PC-9 (cell line): Measurements from ENCODE around the gene CTIF. TPM values are rescaled to one million over a fixed set of nuclear protein-coding genes. Genes with fewer than 3 reads are reported as not detected.
A peak's percentile ranks its signal among the peaks of the same experiment; 100 is the strongest.

Experiments
- BruUV-seq: library from RNA; stranded (reverse); fragments of 400-500 nt; replicated peaks from 2 replicates; lab custom pipeline; 2021; lab: Mats Ljungman, UMichigan
- CTCF ChIA-PET: fragments of 300-600 bp; sonication (Branson Sonifier 250); formaldehyde crosslinking; loops from one replicate; lab custom pipeline; 2022; ENCODE audit warnings: antibody characterized with exemption; lab: Charles Lee
- POLR2A ChIA-PET: fragments of 300-600 bp; sonication (Branson Sonifier 250); formaldehyde crosslinking; loops from one replicate; lab custom pipeline; 2022; ENCODE audit warnings: antibody characterized with exemption; ENCODE audit not compliant: unreplicated experiment; lab: Charles Lee
- DNase-seq, 2 experiments: peaks; one replicate each; pipeline versions ENCODE4 v3.0.0 to v3.0.0-alpha.2; 2015 to 2022; ENCODE audit warnings: mixed read lengths in 1 of 2
- H2AFZ ChIP-seq: fragments of 200-600 bp; sonication (generic); 2 replicates; pipeline ENCODE4 v1.8.1; 2017; ENCODE audit warnings: antibody characterized with exemption
- H3F3A ChIP-seq: fragments of 200-600 bp; sonication (generic); 2 replicates; pipeline ENCODE4 v1.8.1; 2017; ENCODE audit warnings: antibody characterized with exemption, mild to moderate bottlenecking, low read depth; ENCODE audit not compliant: insufficient read depth
- H3K27ac ChIP-seq: fragments of 200-600 bp; sonication (generic); 2 replicates; pipeline ENCODE4 v1.6.1; 2016; ENCODE audit warnings: mixed run types
- H3K27me3 ChIP-seq: fragments of 200-600 bp; sonication (generic); 2 replicates; pipeline ENCODE4 v1.6.1; 2016; ENCODE audit warnings: low read depth, mixed run types; ENCODE audit not compliant: insufficient read depth
- H3K36me3 ChIP-seq: fragments of 200-600 bp; sonication (generic); 2 replicates; pipeline ENCODE4 v1.6.1; 2016; ENCODE audit warnings: low read depth, mixed run types
- H3K4me1 ChIP-seq: fragments of 200-600 bp; sonication (generic); replicated peaks from 2 replicates; pipeline ENCODE4 v1.6.1; 2016; ENCODE audit warnings: mixed run types; ENCODE audit not compliant: insufficient read depth
- H3K4me2 ChIP-seq: fragments of 200-600 bp; sonication (generic); 2 replicates; pipeline ENCODE4 v1.6.1; 2017; ENCODE audit warnings: mixed run types
- H3K4me3 ChIP-seq: fragments of 200-600 bp; sonication (generic); 2 replicates; pipeline ENCODE4 v1.6.1; 2016; ENCODE audit warnings: mixed run types
- H3K79me2 ChIP-seq: fragments of 200-600 bp; sonication (generic); 2 replicates; pipeline ENCODE4 v1.6.1; 2017; ENCODE audit warnings: low read depth, mixed run types
- H3K9me2 ChIP-seq: fragments of 200-600 bp; sonication (generic); 2 replicates; pipeline ENCODE4 v1.8.1; 2017; ENCODE audit warnings: mild to moderate bottlenecking; ENCODE audit not compliant: insufficient read depth
- H3K9me3 ChIP-seq: fragments of 200-600 bp; sonication (generic); 2 replicates; pipeline ENCODE4 v1.8.1; 2016; ENCODE audit warnings: low read depth; ENCODE audit not compliant: insufficient read depth
- H4K20me1 ChIP-seq: fragments of 200-600 bp; sonication (generic); 2 replicates; pipeline ENCODE4 v1.8.1; 2017; ENCODE audit not compliant: insufficient read depth
- CTCF ChIP-seq: fragments of 200-600 bp; sonication (generic); conservative IDR thresholded peaks from 2 replicates; pipeline ENCODE4 v1.6.1; 2017; ENCODE audit warnings: mixed run types, antibody characterized with exemption, mild to moderate bottlenecking, moderate library complexity
- EZH2 ChIP-seq: fragments of 200-600 bp; sonication (generic); IDR thresholded peaks from 2 replicates; pipeline ENCODE4 v1.8.0; 2017; ENCODE audit warnings: antibody characterized with exemption, low read depth
- intact Hi-C: fragments of 100-400 bp; cut with micrococcal nuclease; formaldehyde crosslinking; loops from one replicate; pipeline ENCODE4 v1.10.0; 2022; ENCODE audit not compliant: unreplicated experiment
- total RNA-seq: library from RNA; stranded (reverse); gene quantifications from 2 replicates; pipeline ENCODE4 v1.2.3, GENCODE V29; 2021

Gene CTIF
- total RNA-seq, 1 experiment from 2014 or later, result 26.2 TPM

GRCh38 chr18:48607056-48607984 is 68.5 kb downstream of the CTIF start:
- Histone ChIP-seq H3F3A (no peaks in the 10 kb centered on the region), H4K20me1 (no peaks in the 10 kb centered on the region), H3K9me3 (no peaks in the 10 kb centered on the region), H3K4me2 (no peak overlapping the region), H3K36me3 (no peaks in the 10 kb centered on the region), H3K27ac (no peak overlapping the region), H3K79me2 (no peaks in the 10 kb centered on the region), H3K27me3 (no peaks in the 10 kb centered on the region), H3K4me1 (no peaks in the 10 kb centered on the region), H3K4me3 (no peak overlapping the region), H3K9me2 (no peaks in the 10 kb centered on the region), H2AFZ (no peak overlapping the region)
- DNase-seq, result peak in 1 of 2 experiments; percentile 36
- POLR2A ChIA-PET, result interaction anchor here (0.6 kb wide), 1 partner anchor 55 kb away, joined by 3 read pairs; no protein-coding TSS in a partner anchor
- no TSS peak for BruUV-seq
- intact Hi-C loops, result loop anchor here (1.0 to 5.0 kb wide), 3 partner anchors 15 to 115 kb away; no protein-coding TSS in a partner anchor
- CTCF ChIA-PET, result no interaction called here
- TF ChIP-seq CTCF (no peak), EZH2 (no peak)

GRCh38 chr18:48608581-48608980 is 69.8 kb downstream of the CTIF start:
- ChIA-PET CTCF (no interaction called here), POLR2A (no interaction called here)
- Histone ChIP-seq H3K79me2 (no peaks in the 10 kb centered on the region), H3K9me3 (no peaks in the 10 kb centered on the region), H4K20me1 (no peaks in the 10 kb centered on the region; the same call in 1 of the 2 replicates), H3K4me3 (no peak overlapping the region), H3K4me1 (no peaks in the 10 kb centered on the region), H3F3A (no peaks in the 10 kb centered on the region), H3K4me2 (no peak overlapping the region), H3K36me3 (no peaks in the 10 kb centered on the region), H3K9me2 (no peaks in the 10 kb centered on the region), H2AFZ (no peak overlapping the region), H3K27me3 (no peaks in the 10 kb centered on the region), H3K27ac (no peak overlapping the region)
- TF ChIP-seq EZH2 (no peak), CTCF (no peak)
- no TSS peak for BruUV-seq
- intact Hi-C loops, result loop anchor here (5.0 kb wide), 1 partner anchor 116 kb away; no protein-coding TSS in a partner anchor
- DNase-seq, result no peak

- CTCF ChIA-PET, result no interaction called here
- intact Hi-C loops, result loop anchor here (5.0 kb wide), 1 partner anchor 117 kb away; no protein-coding TSS in a partner anchor
- no peaks in the 10 kb centered on the region for H3K4me1 ChIP-seq
Observed at GRCh38 chr18:48609114-48609513, 70.3 kb downstream of the CTIF start.

More at GRCh38 chr18:48609114-48609513, 70.3 kb downstream of the CTIF start:
- Histone ChIP-seq H3K36me3 (no peaks in the 10 kb centered on the region), H2AFZ (no peak overlapping the region), H3K27me3 (no peaks in the 10 kb centered on the region), H3K9me2 (no peaks in the 10 kb centered on the region), H3K27ac (no peak overlapping the region), H3K4me3 (no peak overlapping the region), H3K79me2 (no peaks in the 10 kb centered on the region), H3K9me3 (no peaks in the 10 kb centered on the region), H4K20me1 (no peaks in the 10 kb centered on the region; the same call in 1 of the 2 replicates), H3F3A (no peaks in the 10 kb centered on the region), H3K4me2 (no peak overlapping the region)
- no peak for TF ChIP-seq CTCF
- TF ChIP-seq EZH2, result no peak
- POLR2A ChIA-PET, result no interaction called here
- DNase-seq, result no peak
- no TSS peak for BruUV-seq
